ENCODE results near the gene RGS5. TPM values are rescaled to one million over a fixed set of nuclear protein-coding genes. Genes with fewer than 3 reads are reported as not detected.

The RGS5 gene
- total RNA-seq, 1 donor from 2014 or later = 3.7 TPM

DNA sequence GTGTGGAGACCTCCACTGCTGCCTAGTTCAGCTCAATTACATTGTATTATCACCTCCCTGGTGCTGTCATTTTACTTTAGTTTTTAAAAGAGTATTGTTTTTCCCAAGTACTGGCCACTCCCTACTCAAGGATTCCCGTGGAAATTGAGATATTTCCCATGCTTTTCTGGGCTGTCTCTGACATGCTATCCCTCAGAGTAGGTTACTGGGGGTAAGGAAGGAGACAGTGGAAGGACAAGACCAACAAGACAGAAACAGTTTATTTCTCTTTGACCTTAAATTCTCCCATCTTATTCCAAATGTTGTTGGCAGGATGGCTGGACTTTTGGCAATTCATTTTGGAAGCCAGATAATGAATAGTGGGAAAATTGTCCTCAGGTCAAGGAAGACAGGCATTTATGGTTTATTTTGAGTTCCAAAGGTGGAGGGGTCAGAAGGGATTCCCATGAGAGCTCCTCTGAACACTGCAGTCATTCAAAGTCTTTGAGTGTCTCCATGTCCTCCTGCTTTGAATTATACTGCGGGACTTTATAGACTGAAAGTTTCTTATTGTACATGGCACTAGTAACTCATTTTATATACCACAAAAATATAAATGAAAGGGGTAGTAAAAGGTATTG, 20.3 kb downstream of the RGS5 start:
- no peak for DNase-seq (ENCODE audit: low read depth)

DNA sequence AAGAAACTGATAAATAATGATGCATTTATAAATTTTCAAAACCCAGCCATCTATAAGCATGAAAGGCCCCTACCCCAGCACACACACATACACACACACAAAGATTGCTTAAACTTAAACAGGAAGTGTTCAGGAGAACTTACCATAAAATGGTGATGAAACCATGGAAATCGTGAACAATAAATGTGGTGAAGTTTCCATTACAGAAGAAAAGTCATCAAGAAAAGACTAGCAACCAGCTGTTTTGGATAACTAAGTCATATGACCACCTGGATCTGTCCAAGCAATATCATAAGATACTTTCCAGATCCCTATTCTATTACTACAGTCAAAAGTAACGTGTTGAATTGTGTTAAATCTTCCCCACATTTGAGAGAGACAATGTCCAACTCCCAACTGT, 24.1 kb downstream of the RGS5 start:
- DNase-seq (ENCODE audit: low read depth) = no peak

DNA sequence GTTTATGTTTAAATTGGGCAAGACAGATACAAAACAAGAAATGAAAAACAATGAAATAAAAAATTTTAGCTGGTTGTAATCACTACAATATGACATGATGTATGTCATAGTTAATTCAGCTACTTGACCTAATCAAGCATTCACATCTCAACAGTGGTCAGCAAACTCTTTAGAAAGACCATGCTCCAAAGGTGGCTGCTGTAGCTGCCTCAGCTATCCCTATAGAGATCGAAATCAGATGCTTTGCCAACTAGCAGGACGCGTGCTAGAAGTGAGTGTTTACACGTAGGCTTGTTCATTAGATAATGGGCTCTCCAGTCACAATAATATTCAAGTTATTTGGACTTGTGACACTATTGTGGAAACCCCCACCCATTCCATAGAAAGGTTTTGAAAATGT, 25.9 kb downstream of the RGS5 start:
- no peak for DNase-seq (ENCODE audit: low read depth)

DNA sequence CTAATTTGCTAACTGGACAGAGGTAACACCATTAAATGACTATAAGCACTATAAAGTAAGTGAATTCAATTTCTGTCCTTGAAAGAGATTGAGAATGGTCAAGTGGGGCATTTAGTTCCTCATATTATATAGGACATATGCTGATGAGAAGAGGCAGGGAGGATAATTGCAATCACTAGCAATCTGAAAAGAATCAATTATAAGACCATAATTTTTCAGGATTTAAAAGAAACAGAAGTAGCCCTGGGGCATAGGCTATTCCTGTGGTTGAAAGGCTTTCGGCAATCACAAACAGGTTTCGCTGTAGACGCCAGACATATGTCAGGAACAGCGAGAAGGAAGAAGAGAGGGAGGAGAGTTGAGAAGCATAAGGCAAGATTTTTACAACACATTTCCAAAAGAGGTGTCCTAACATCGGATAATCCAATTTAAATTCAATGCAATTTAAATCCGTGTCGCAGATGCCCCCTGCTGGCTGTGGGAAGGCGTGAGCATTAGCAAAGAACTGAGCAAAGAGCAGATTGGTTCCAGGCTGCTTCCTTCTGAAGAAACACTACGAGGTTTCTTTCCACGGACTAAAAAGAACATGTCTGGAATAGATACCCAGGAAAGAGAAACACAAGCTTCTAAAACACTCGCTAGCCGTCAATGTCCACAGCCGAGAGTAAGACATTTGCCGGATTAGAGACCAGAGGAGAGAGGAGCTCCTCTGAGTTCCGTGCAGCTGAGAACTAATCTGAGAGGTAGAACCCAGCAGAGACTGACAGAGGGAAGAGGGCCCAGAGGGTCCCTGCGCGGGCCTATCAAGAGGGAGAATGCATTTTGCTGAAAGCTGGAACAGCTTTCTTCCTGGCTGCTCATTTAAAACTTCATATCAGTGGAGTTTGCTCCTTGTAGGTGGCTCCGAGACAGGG, 27.9 kb downstream of the RGS5 start:
- DNase-seq (ENCODE audit: low read depth) = peak; percentile 80

DNA sequence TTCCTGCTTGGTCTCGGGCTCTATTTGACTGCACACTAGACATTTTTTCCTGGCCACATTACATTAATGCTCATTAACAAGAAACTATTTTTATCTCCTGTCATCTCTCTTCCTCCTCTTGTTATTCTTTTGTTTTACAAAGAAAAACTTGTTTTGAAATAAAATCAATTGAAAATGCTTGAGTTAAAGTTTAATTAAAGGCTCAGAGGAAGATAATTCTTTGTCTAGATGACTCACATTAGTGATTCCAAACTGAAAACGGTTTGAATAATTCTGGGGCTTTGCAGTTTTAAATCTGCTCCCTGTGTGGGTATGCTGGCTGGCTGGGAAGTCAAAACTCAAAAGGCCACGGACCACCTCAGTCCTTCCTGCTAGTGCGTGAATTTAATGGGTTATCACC, 29.6 kb downstream of the RGS5 start:
- DNase-seq (ENCODE audit: low read depth) = no peak

DNA sequence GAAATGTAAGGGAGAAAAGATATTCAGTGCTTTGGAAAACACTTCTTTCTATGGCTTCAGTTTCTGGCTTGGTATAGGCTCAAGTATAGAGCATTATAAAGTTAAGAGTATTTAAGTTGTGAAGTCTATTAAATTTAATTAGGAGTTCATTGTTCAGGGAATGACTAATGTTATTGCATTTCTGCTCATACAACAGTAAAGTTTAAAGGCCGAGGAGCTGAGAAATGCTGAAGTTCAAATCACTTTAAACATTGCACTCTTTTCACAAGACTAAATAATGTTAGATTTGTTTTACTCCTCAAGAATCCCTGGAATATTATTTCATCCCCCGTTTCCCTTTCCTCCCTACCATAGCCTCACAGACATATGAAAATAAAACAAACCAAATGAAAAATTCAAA, 30.1 kb downstream of the RGS5 start:
- no peak for DNase-seq (ENCODE audit: low read depth)

DNA sequence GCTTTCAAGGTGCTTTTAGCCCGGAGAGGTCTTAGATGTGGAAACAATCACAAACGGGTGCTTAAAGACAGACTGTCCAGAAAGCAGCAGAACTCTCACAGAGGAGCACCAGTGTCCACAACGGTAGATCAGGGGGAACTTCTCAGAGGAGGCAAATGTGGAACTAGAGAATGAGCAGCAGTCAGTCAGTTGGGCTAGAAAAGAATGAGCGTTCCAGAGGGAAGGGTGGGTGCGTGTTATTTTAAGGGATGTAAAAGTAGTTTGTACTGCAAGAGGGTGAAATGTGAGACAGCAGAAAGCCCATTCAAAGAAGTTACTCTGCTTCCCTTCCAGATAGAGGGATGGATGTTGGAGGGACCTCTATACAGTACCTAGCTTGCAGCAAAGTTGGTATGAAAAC, 30.9 kb downstream of the RGS5 start:
- peak; percentile 24 for DNase-seq (ENCODE audit: low read depth)

DNA sequence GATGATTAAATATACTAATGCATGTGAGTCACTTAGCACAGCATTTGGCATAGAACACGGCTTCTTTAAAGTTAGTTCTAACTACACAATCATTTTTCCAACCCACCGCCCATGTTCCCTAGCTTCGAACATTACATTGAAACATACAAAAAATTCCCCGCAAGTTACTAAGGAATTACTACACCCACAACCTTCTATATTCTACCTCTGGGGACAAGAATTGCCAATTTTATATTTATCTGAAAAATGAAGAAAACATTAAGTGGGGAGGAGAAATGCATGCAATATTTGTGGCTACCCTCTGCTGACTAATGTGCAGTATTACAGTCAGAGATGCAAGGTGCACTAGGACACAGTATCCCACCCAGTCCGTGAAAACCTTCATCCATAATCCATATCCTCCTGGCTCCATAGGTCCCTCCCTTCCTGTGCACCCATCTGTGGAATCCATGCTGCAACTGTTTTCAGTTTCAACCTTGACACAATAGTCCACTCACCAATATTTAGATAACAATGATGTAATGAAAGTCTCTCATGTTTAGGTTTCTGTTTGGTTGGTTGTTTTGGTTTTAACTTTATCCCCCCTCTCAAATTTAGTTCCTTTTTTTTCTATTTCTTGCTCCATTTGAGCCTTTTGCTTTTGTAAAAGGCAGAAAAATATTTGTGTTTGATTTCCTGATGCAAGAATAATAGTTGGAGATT, 31.6 kb downstream of the RGS5 start:
- peak; percentile 27 for DNase-seq (ENCODE audit: low read depth)

DNA sequence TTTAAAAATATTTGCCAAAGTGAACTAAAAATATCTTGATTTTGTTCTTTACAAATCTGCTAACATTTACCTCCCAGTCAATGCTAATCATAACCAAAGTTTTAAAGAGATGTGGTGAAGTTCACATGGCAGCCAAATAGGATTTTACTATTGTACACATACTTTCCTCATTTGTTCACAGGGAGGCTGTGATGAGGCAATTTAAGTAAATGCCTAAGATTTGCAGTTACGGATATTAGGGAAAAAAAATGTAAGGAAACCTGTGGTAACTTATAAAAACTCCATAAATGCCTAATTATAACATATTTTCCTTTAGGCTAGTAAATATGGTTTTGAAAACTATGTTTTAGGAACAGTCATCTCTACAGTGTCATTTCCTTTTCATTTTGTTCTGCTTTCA, 32.4 kb downstream of the RGS5 start:
- no peak for DNase-seq (ENCODE audit: low read depth)

DNA sequence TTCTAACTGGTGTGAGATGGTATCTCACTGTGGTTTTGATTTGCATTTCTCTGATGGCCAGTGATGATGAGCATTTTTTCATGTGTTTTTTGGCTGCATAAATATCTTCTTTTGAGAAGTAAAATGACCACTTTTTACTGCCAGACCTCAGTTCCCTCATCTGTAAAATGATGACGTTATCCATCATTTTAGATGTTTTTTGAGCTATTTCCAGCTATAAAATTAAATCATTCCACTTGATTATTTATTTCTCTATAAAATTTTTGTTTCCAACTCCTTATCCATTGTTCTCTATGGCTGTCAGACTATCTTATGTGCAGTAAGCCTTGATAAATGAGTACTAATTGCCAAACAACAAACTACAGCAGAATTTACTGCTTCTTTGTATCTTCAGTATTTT, 33.2 kb downstream of the RGS5 start:
- no peak for DNase-seq (ENCODE audit: low read depth)

DNA sequence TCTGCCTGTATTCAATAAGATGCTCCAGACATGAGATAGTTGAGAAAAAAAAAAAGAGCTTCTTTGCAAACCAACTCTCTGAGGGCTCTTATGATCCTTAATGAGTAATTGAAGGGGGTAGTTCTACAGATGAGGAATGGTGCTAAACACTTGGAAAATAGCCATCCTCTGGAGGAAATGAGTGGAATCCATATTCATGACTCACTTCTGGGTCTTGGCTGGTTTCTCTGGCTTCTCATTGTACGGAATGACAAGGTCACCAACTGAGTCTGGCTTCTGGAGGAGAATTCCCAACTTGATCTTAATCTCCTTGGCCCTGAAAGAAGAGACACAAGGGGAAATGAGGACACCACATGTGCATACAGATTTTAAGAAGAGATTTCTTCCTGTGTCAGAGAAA, 34.7 kb downstream of the RGS5 start:
- DNase-seq (ENCODE audit: low read depth) = peak; percentile 78

DNA sequence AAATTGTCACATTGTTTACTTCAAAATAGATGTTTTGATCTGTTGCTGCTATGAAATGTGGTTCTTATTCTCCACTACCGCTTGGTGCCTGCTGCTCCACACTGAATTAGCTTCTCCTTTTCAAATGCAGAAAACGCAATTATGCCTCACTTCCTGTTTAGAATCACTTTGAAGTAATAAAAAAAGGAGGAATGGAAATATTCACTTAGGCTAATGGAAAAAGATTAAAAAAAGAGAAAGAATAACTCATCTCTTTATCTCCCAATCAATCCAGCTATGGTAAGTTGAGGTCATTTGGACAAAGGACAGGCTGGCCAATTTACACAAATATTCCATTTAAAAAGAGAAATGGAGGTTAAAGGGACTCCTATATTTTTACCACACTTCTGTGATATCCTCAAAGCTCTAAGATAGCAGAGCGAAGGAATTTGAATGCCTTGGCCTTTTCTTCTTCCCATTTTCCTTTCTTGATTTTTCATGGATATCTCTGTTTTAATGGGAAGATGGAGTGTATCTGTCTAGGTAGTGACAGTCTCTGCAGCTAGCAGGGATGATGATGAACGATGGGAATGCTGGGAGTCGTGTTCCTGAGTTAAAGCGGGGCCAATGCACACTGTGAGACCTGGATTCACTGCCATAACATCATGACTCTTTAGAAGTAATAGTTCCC, 35.7 kb downstream of the RGS5 start:
- no peak for DNase-seq (ENCODE audit: low read depth)

DNA sequence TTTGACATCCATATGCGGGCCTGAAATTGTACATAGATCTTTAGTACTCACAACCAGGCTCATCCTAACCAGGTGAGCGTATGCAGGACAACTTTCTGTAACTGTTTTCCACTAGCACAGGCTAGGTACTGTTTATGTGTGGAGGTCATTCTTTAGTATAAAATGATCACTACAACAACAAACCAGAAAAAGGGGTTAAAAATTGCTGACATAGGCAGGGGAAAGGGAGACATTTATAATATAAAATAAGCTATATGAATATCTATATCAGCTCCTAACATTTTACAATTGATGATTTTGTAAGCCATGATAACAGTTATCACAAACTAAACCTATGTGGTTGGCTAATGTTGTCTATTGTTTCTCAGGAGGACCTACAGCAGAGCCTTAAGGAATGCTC, 37.6 kb downstream of the RGS5 start:
- DNase-seq (ENCODE audit: low read depth) = no peak

DNA sequence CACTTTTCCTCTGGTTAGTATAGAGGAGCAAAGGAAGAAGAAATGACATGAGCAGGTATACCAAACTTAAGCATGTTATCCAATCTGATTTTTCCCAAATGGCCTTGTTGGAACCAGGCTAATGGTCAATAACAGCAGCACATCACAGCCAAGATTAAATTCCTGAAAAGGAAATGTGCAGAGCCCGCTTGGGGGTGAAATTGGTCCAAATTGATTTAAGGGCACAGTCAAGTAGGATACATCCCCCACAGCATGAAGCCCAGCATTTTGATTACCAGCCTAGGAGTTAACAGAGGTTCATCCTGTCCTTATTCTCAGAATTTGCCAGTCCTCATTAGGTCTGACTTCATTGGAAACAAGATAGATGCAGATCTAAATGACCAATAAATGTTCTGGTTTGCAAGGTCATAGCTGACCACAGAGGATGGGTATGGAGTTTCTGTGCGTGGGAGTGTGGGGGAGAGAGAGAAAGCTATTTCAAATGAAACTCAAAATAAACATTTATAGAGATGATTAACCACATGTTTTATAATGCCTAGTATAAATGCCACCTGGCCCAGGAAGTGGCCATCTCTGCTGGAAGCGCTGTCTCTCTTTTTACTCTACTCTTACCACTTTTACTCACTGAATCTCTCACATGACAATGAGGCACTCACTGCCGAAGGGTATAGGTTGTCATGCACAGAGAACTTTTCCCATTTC, 38.7 kb downstream of the RGS5 start:
- DNase-seq (ENCODE audit: low read depth) = peak; percentile 19

DNA sequence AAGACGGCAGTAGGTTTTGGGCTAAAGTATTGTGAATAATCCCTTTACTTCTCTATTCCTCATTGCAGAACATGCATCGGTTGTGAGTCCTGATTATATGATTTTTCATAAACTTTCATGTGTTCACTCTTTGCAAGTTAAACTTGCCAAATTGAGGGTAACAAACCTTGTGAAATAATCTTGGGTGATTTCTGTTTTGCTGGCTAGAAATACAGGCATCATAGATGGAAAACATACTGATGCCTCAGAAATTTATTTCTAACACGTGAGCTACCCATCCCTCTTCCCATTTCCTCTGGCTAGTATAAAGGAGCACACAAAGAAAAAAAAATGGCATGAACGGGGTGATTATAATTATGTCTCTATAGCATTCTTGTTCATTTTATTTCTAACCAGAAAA, 39.6 kb downstream of the RGS5 start:
- DNase-seq (ENCODE audit: low read depth) = no peak

DNA sequence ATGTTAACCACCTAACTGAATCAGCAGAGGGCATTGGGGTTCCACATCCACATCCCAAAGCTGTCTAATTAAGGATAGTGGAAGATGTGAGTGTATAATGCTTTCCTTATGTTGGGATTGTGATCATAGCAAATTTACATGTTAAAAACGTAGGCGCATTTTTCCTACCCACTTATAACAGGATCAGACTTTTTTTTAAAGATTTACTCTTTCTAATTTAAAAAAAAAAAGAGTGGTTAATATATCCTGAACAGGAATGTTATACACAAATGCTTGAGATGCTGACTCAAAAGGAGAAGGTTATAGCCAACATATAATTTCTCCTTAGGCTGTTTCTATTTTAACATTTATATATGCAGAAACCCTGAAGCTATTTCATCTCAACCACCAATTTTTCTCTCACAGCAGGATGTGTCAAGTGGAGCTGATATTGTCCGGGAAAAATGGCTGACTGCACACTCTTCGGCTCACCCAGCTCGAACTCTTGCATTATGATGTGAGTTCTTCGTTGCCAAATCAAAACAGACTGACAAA, 40.3 kb downstream of the RGS5 start:
- no peak for DNase-seq (ENCODE audit: low read depth)

DNA sequence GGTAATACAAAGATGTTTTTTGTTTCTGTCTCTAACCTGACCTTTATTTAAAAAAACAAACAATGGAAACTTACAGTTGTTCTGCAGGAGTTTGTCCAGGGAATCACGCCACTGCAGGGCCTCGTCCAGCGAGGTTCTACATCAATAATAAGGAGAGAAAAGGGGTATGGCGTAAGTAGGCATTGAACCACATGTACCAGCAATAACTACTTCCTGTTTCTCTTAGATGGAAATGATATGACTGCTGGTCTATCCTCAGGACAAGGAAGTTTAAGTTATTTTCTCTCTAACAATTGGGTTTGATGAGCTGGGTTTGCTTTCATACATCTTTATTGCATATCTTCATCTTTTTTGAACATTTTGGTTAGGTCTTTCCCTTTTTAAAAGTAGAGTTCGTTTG, 40.9 kb downstream of the RGS5 start:
- no peak for DNase-seq (ENCODE audit: low read depth)

DNA sequence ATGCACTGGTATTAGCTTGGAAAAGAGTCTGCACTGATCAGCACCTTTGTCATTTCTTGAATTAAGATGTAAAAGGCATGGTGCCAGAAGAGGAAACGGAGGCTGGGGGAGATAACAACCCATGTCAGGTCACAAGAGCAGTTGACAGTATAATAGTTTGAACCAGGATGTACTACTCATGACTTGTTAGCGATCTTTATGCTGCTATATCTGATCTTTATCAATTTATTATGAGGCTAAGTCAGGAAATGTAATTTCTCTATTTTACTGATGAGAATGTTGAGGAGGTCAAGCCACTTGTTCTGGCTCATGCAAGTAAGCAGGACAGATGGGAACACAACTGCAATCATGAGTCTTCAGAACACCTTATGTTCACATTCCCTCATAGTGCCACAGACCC, 41.4 kb downstream of the RGS5 start:
- DNase-seq (ENCODE audit: low read depth) = no peak

DNA sequence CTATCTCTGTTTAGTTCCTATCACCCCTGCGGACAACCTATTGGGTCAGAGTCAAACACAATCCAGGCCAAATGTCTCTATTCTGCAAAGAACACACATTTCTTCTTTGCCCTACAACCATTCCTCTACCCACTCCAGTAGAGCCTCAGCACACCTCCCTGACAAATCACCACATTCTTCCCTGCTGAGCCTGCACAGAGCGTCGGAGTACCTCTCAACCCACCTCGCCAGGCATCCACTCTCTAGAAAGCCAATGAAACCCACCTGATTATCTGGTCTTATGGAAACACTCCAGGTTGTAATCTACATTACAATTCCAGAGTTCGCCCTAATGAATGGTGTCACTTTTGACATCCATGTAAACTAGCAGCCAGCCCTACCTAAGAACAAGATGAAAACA, 47.1 kb downstream of the RGS5 start:
- DNase-seq (ENCODE audit: low read depth) = no peak

DNA sequence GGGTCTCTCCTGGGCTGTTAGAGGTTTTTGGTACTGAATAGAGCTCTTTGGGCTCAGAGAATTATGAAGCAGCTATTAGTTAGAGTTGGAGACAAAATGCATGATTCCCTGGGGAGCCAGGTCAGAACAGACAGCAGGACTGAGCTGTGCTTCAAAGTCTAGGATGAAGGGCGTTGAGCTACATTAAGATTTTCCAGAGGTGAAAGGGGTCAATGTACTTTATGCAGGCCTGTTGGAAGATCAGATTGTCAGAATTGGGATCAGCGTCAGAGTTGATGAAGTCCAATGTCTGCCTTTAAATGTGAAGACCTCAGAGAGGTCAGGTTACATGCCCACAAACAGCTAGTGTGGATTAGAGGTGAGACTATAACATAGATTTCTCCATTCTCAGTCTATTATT, 53.8 kb downstream of the RGS5 start:
- no peak for DNase-seq (ENCODE audit: low read depth)

DNA sequence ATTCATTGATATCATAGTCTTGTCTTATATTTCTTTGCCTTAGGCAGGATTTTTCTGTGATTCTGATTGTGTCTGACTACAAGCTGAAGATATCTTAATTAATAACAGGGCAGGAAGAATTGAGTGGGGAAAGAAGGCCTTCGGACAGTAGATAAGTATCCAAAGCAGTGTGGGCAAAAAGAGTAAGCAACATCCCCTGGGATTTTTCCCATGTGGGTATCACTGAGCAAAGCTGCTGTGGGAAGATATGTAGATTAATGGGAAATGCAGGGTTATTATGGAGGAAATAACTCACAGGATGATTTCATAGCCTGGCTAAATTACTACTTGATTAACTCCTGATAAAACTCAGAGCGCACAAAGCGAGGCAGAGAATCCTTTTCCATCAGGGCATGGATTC, 55.7 kb downstream of the RGS5 start:
- DNase-seq (ENCODE audit: low read depth) = no peak

Measured in myocyte (in vitro differentiated cells).